ENCODE results near the gene RIPPLY3.
"Not testable (repeated sequence)": the region's sequence is repeated elsewhere in the genome, so short reads cannot be mapped to it uniquely, and the experiment has no call there.

- TF ChIP-seq, protein P1, sequence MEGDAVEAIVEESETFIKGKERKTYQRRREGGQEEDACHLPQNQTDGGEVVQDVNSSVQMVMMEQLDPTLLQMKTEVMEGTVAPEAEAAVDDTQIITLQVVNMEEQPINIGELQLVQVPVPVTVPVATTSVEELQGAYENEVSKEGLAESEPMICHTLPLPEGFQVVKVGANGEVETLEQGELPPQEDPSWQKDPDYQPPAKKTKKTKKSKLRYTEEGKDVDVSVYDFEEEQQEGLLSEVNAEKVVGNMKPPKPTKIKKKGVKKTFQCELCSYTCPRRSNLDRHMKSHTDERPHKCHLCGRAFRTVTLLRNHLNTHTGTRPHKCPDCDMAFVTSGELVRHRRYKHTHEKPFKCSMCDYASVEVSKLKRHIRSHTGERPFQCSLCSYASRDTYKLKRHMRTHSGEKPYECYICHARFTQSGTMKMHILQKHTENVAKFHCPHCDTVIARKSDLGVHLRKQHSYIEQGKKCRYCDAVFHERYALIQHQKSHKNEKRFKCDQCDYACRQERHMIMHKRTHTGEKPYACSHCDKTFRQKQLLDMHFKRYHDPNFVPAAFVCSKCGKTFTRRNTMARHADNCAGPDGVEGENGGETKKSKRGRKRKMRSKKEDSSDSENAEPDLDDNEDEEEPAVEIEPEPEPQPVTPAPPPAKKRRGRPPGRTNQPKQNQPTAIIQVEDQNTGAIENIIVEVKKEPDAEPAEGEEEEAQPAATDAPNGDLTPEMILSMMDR (conservative IDR thresholded peaks at IDR 0.05; ENCODE audit: low read length): not testable (repeated sequence)
- not testable (repeated sequence) for TF ChIP-seq EZH2phosphoT487 (IDR thresholded peaks at IDR 0.05; ENCODE audit: borderline replicate concordance)
Measured at GRCh38 chr21:37002851-37003250, 3.7 kb upstream of the RIPPLY3 start.

All from Loucy (cell line).